Mucosa of rectum (tissue), 2 donors: ENCODE data around the gene TMEM151A.
A peak's percentile ranks its signal among the peaks of the same experiment; 100 is the strongest.
"Not testable (repeated sequence)": the region's sequence is repeated elsewhere in the genome, so short reads cannot be mapped to it uniquely, and the experiment has no call there.

Experiments
- H3K27ac ChIP-seq, 2 donors: one replicate each; pipeline ENCODE4 v1.7.0; 2013; ENCODE audit warnings: inconsistent platforms in 2 of 2, low read depth in 2 of 2, low read length in 2 of 2
- H3K27me3 ChIP-seq, 2 donors: one replicate each; pipeline ENCODE4 v1.7.0; 2013; ENCODE audit warnings: low read length in 2 of 2; ENCODE audit not compliant: control insufficient read depth in 2 of 2, insufficient read depth in 2 of 2
- H3K36me3 ChIP-seq, 2 donors: one replicate each; pipeline ENCODE4 v1.7.0; 2013; ENCODE audit warnings: low read length in 2 of 2; ENCODE audit not compliant: control insufficient read depth in 2 of 2, insufficient read depth in 2 of 2
- H3K4me1 ChIP-seq, 2 donors: one replicate each; pipeline ENCODE4 v1.7.0; 2013; ENCODE audit warnings: low read length in 2 of 2, mild to moderate bottlenecking in 1 of 2; ENCODE audit not compliant: control insufficient read depth in 2 of 2, insufficient read depth in 2 of 2
- H3K4me3 ChIP-seq, 2 donors: one replicate each; pipeline ENCODE4 v1.7.0; 2013; ENCODE audit warnings: low read length in 2 of 2
- H3K9ac ChIP-seq, 2 donors: one replicate each; pipeline ENCODE4 v1.7.0; 2013; ENCODE audit warnings: low read length in 2 of 2, low read depth in 1 of 2, mild to moderate bottlenecking in 1 of 2
- H3K9me3 ChIP-seq, 2 donors: one replicate each; pipeline ENCODE4 v1.7.0; 2013; ENCODE audit warnings: low read length in 2 of 2; ENCODE audit not compliant: control insufficient read depth in 2 of 2
- donor health status: healthy.
- donor health status: Normal muscosa, but diverticular disease.

Gene TMEM151A

GRCh38 chr11:66302656-66303055 is 11.0 kb downstream of the TMEM151A start:
- Histone ChIP-seq H3K9me3 (no peaks in the 10 kb centered on the region), H3K4me3 (no peak overlapping the region), H3K27me3 (no peaks in the 10 kb centered on the region), H3K36me3 (no peaks in the 10 kb centered on the region), H3K27ac (no peak overlapping the region), H3K4me1 (no peaks in the 10 kb centered on the region), H3K9ac (no peak overlapping the region)

- H3K9ac ChIP-seq = no peak overlapping the region
Measured at GRCh38 chr11:66309475-66309874, 17.8 kb downstream of the TMEM151A start.

GRCh38 chr11:66310324-66310723 is 18.6 kb downstream of the TMEM151A start:
- H3K4me3 ChIP-seq = no peak overlapping the region
- no peaks in the 10 kb centered on the region for H3K9me3 ChIP-seq
- H3K27me3 ChIP-seq = no peaks in the 10 kb centered on the region
- no peak overlapping the region for H3K9ac ChIP-seq
- no peak overlapping the region for H3K27ac ChIP-seq
- H3K4me1 ChIP-seq = peaks cover 4 to 19% of the 10 kb centered on the region in 2 donors
- no peaks in the 10 kb centered on the region for H3K36me3 ChIP-seq

More at GRCh38 chr11:66309475-66309874, 17.8 kb downstream of the TMEM151A start:
- Histone ChIP-seq H3K27ac (no peak overlapping the region), H3K27me3 (no peaks in the 10 kb centered on the region), H3K4me3 (no peak overlapping the region), H3K4me1 (peaks cover 4 to 14% of the 10 kb centered on the region in 2 donors), H3K9me3 (no peaks in the 10 kb centered on the region), H3K36me3 (no peaks in the 10 kb centered on the region)

GRCh38 chr11:66310803-66311440 is 19.2 kb downstream of the TMEM151A start:
- H3K27me3 ChIP-seq, H3K4me3 ChIP-seq, H3K27ac ChIP-seq, H3K9me3 ChIP-seq, H3K9ac ChIP-seq, H3K36me3 ChIP-seq: not testable (repeated sequence)
- H3K4me1 ChIP-seq = peaks cover 4 to 21% of the 10 kb centered on the region in 2 donors

GRCh38 chr11:66311470-66311964 is 19.8 kb downstream of the TMEM151A start:
- Histone ChIP-seq H3K27ac (peak overlapping the region; percentile 80 to 92), H3K4me3 (peak overlapping the region; percentile 68 to 81), H3K27me3 (no peaks in the 10 kb centered on the region), H3K9me3 (no peaks in the 10 kb centered on the region), H3K36me3 (no peaks in the 10 kb centered on the region), H3K4me1 (peaks cover 4 to 21% of the 10 kb centered on the region in 2 donors), H3K9ac (peak overlapping the region; percentile 57 to 61)

- H3K27ac ChIP-seq = peak overlapping the region; percentile 80 to 92
- H3K27me3 ChIP-seq = no peaks in the 10 kb centered on the region
- H3K4me1 ChIP-seq = peaks cover 4 to 21% of the 10 kb centered on the region in 2 donors
- no peaks in the 10 kb centered on the region for H3K36me3 ChIP-seq
- H3K9ac ChIP-seq = peak overlapping the region; percentile 57 to 61
- no peaks in the 10 kb centered on the region for H3K9me3 ChIP-seq
- H3K4me3 ChIP-seq = peak overlapping the region; percentile 68 to 81
Measured at GRCh38 chr11:66311965-66312548, 20.4 kb downstream of the TMEM151A start.

- Histone ChIP-seq H3K27ac (peak overlapping the region; percentile 80 to 92), H3K4me1 (peaks cover 6 to 21% of the 10 kb centered on the region in 2 donors), H3K9ac (peak overlapping the region; percentile 57 to 65), H3K36me3 (no peaks in the 10 kb centered on the region), H3K27me3 (no peaks in the 10 kb centered on the region), H3K4me3 (peak overlapping the region; percentile 68 to 81), H3K9me3 (no peaks in the 10 kb centered on the region)
Measured at GRCh38 chr11:66312549-66313320, 21.0 kb downstream of the TMEM151A start.

GRCh38 chr11:66313321-66314185 is 21.9 kb downstream of the TMEM151A start:
- H3K9me3 ChIP-seq = no peaks in the 10 kb centered on the region
- H3K4me1 ChIP-seq = peaks cover 13 to 30% of the 10 kb centered on the region in 2 donors

GRCh38 chr11:66314186-66314501 is 22.4 kb downstream of the TMEM151A start:
- peak overlapping the region in 1 of 2 donors; percentile 37 for H3K4me3 ChIP-seq
- no peaks in the 10 kb centered on the region for H3K9me3 ChIP-seq
- H3K9ac ChIP-seq = no peak overlapping the region
- H3K27me3 ChIP-seq = no peaks in the 10 kb centered on the region
- H3K36me3 ChIP-seq = no peaks in the 10 kb centered on the region
- peaks cover 13 to 30% of the 10 kb centered on the region in 2 donors for H3K4me1 ChIP-seq
- H3K27ac ChIP-seq = peak overlapping the region; percentile 78 to 87

More at GRCh38 chr11:66313321-66314185, 21.9 kb downstream of the TMEM151A start:
- Histone ChIP-seq H3K9ac (peak overlapping the region; percentile 56 to 65), H3K27me3 (no peaks in the 10 kb centered on the region), H3K36me3 (no peaks in the 10 kb centered on the region), H3K4me3 (peak overlapping the region; percentile 59 to 64), H3K27ac (peak overlapping the region; percentile 78 to 87)
